DMS79 treated with DMSO at 0.1 percent for 48 hours (cell line): ENCODE data around the gene SDK1.

Experiments
- DNase-seq: peaks from one replicate; lab custom pipeline; 2025; lab: John Stamatoyannopoulos, UW

Gene SDK1

DNA sequence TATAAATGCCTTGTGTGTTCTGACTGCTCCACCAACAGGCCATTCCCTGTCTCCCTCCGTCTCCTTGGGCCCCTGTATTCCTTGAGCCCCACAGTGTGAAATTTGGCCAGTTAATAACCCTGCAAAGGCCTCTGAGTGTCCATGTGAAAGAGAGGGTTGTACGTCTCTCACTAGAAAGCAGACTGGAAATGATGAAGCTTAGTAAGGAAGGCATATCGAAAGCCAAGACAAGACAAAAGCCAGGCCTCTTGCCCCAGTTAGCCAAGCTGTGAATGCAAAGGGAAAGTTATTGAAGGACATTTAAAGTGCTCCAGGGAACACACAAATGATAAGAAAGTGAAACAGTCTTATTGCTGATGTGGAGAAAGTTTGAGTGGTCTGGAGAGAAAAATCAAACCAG, 680.2 kb downstream of the SDK1 start:
- no peak for DNase-seq

DNA sequence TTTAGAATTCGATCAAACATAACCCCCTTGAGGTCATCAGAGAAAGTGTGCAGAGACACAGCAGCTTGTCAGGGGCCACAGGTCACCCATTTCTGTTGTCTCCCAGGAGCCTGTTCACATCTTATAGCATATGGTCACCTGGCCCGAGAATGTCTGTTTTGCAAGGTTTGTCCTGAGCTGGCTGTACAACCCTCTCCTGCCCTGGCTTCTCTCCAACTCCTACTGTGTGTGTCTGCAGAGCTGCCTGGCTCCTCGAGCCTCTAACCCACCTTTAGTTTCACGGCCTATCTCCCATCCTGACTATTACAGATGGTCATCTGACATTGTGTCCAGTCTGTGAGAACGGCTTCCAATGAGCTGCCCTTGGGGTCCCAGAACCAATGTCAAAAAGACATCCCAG, 683.4 kb downstream of the SDK1 start:
- no peak for DNase-seq

DNA sequence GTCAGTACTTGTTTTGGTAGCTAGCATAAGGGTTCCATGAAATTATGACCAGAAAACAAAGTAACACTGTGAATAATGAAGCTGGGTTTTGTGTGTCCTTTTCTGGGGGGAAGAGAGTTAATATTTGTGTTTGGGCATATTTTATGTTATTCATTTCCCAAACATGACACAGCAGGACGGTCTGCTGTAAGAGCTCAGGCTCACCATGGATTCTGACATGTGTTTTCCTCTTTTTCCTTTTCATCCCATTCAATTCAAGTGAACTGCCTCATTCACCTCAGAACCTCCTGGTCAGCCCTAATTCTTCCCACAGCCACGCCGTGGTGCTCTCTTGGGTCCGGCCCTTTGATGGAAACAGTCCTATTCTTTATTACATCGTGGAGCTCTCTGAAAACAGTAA, 685.9 kb downstream of the SDK1 start:
- DNase-seq: no peak

DNA sequence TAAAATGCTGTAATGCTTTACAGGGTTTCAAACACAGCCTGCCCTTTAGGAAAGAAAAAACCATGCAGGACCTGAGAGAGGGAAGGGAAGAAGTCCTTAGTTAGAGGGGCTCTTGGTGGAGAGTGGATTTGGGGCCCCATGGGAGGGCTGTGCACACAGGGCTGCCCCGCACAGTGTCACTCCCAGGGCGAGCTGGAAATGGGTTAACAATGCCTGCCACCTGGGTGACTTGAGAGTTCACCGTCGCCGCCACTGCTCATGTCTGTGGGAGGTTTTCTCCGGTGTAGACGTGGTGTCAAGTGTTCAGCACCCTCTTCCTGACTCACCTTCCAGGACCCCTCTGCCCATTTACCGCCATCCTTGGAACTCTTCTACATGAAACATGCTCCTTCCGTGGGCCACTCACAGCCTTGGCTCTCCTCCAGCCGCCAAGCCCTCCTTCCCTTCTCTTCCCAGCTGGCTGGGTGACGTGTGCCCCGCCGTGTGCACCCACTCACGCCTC, 686.4 kb downstream of the SDK1 start:
- DNase-seq: no peak

DNA sequence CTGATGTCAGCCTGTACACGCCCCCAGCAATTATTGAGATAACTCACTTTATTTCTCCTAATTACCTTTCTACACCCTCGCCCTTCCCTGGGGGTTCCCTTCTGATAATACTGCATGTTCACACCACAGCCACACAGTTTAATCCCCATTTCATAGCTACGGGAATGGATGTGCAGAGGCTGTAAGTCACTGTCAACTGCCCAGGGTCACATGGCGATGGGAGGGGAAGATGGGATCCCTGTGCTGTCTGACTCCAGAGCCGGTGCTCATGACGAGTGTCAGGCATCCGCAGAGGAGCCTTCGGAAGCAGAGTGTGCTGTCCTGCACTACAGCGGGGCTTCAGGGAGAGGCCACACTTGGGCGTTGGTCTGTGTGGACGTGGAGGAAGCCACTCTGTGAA, 688.7 kb downstream of the SDK1 start:
- DNase-seq: no peak

GRCh38 chr7:3991731-3992231, 690.7 kb downstream of the SDK1 start:
- peak; percentile 11 for DNase-seq

DNA sequence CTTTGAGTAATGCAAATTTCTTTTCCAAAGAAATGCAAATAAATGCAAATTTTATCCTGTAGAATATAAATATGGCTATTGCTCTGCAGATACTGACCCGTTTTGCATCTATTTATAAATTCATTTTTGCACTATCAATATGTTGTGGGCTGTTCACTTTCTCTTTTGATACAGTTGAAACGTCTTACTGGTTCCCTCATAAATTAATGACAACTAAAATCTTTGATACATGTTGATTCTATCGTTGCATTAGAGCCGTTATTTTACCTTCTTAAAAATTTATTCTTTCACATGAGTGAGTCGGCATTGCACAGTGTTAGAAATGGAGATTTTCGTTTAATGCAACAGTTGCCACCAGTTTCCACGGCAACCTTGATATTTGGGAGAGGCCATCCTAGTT, 691.8 kb downstream of the SDK1 start:
- no peak for DNase-seq

DNA sequence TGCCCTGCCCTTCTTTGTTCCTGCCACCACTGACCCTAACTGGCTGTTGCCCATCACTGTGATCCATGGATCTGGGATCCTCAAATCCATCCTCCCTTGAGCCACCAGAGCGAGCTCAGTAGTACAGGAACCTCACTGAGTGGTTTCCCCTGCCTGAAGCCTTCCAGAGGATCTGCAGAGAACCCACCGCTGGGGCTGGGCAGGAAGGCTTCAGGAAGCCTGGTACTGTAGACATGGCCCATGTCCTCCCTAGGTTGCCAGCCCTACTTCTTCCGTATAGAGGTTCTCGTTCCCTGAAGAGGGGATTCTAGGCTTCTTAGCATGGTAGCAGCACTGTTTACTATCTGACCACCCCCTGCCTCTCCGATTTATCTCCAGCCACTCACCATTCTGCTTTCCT, 693.7 kb downstream of the SDK1 start:
- no peak for DNase-seq

DNA sequence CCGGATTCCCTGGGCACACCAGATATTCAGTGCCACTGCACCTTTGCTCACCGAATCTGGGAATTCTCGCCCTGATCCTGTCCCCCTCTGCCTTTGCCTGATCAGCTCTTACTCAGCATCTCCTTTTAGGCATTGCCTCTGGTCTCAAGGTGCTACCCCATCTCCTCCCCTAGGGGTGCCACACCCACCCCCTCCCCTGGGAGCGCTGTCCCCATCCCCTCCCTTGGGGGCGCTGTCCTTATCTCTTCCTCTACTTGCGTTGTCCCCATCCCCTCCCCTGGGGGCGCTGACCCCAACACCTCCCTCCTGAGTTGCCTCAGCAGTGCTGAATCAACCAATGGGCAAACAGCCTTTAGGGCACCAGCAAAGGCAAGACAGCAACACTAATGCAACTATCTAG, 694.1 kb downstream of the SDK1 start:
- DNase-seq: no peak

GRCh38 chr7:3998060-3998459, 697.0 kb downstream of the SDK1 start:
- no peak for DNase-seq

DNA sequence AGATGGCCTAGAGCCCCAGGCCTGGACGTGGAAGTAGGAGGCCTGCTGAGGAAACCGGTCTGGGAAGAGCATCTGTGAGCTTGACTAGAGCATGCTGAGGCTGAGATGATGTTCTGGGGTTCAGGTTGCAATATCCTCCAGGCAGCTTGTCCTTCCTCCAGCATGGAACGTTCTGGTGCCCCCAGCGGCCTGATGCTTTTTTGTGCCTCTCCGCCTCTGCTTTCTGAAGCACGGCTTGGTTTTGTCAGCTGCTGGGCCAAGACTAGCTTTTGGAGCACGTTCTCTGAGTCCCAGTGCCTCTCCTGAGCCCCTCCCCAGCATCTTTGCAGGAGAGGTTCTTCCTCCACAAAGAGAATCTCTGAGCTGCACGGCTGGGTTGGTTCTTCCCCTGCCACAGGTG, 699.1 kb downstream of the SDK1 start:
- no peak for DNase-seq

- no peak for DNase-seq
Observed at GRCh38 chr7:4000934-4001333, 699.9 kb downstream of the SDK1 start.

- no peak for DNase-seq
Observed at GRCh38 chr7:4001742-4002141, 700.7 kb downstream of the SDK1 start.

GRCh38 chr7:4003503-4003902, 702.5 kb downstream of the SDK1 start:
- no peak for DNase-seq

DNA sequence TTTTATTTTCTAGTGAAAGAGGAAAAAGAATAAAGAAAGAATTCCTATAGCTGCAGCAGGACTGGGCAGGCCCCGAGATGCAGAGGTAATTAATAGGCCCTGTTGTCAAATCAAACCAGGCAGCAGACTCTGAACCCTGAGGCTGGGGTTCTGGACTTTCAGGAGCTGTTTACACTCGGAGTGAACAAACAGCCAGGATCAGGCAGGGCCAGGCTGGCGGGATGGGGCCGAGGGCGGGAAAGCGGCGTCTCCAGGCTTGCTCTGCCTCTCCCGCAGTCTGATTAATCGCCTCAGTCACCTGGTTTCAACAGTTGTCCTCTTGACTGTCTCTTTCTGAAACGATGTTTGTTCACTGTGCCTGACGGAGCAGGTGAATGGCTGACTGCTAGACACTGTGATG, 705.6 kb downstream of the SDK1 start:
- DNase-seq: no peak

GRCh38 chr7:4009211-4010060, 708.4 kb downstream of the SDK1 start:
- DNase-seq: no peak

DNA sequence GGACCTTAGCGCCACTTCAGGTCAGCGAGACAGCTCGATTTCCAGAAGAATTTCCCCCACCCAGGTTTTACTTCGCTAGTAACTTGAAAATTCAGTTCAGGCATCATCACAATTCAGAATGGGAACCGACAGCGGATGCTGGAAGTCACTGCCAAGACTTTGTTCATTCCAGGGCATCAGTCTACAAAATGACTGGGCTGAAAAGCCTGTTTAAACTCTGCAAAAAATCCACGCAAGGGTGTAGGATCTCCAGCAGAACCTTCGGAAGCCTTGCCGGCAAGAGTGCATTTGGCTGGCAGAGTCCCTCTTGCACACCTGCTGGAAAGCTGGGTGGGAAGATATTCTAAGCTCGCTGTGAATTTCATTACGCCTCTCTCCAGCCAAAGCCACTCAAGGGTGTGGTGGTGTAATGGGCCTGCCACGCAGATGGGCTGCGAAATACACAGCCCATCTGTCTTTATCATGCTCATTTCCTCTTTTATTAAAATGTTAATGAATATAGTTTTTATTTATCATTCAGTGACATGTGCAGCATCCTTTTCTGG, 709.1 kb downstream of the SDK1 start:
- no peak for DNase-seq

DNA sequence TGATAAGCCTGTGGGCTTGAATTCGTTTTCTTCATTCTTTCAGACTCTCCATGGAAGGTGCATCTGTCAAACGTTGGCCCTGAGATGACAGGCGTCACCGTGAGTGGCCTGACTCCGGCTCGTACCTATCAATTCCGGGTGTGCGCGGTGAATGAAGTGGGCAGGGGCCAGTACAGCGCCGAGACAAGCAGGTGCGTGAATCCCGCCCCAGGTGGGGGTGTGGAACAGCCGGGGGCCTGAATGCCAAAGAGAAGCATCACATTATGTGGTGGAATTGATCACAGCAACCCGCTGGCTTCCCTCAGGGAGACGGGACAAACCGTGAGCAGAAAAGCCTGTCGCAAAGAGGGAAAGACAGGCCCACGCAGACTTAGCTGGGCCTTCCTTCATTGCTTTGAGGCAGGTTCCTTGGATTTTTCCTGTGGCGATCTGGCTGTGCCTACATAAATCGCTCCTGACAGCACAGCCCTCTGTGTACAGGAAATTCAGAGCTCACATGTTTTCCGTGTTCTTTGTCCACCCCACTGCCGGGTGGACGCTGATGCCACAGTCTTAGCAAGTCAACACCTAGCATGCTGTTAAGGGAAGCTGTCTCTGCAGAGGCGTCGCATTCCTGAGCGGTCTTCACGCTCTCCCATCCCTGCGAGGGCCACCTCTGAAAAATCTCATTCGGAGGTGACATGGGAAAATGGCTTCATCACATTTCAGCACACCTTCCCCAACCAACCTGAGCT, 710.0 kb downstream of the SDK1 start:
- no peak for DNase-seq

GRCh38 chr7:4013793-4014192, 712.7 kb downstream of the SDK1 start:
- no peak for DNase-seq

- DNase-seq: no peak
Observed at GRCh38 chr7:4014346-4015050, 713.4 kb downstream of the SDK1 start.

DNA sequence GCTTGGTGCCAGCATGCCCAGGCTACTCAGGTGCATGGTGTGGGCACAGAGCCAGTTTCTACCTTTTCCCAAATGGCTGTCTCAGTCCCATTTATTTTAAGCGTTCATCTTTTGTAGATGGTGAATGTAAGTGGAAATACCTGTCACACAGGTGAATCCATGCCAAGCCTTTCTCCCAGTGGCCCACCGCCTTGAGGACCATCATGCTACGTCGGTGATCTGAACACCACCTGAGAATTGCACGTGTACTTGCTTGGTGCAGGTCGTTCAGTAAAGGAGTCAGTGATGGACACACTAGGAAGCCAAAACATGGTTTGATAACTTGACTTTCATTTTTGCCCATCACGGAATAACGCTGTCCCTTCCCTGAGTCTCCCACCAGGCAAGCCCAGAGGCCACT, 714.3 kb downstream of the SDK1 start:
- DNase-seq: no peak

GRCh38 chr7:4015996-4016395, 714.9 kb downstream of the SDK1 start:
- no peak for DNase-seq
